Measurements from ENCODE around the gene AGMAT.

The AGMAT gene

DNA sequence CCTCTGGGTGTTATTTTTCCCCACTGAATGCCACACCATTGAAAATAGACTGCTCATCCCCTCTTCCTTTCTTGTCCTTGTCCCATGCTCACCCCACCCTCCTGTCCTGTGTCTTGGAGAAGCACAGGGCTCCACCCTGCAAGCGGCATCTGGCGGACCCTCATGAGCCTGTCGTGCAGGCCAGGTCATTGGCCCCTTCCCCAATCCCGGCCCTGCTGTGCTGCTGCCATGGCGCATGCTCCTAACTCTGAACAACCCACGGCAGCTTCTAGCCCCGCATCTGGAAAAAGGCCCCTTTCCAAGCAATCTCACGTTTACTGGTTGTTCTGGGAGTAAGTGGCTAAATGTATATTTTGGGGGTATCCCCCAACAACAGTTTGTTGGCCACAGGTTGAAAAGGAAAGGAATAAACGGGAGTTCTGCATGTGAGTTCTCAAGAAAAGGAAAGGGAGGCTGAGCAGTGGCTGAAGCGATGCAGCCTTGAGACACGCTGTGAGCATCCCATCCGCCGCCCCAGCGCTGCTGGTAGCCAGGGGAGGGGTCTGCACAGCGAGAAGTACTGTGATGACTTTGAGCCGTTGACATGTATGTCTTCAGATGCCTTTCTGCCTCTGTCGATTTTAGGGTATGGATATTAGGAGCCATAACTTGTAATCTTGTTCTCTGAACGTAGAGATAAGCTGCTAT lies 16.3 kb downstream of the AGMAT start:
- no peak for DNase-seq (ENCODE audit: low spot score)
- FAIRE-seq = no peak

DNA sequence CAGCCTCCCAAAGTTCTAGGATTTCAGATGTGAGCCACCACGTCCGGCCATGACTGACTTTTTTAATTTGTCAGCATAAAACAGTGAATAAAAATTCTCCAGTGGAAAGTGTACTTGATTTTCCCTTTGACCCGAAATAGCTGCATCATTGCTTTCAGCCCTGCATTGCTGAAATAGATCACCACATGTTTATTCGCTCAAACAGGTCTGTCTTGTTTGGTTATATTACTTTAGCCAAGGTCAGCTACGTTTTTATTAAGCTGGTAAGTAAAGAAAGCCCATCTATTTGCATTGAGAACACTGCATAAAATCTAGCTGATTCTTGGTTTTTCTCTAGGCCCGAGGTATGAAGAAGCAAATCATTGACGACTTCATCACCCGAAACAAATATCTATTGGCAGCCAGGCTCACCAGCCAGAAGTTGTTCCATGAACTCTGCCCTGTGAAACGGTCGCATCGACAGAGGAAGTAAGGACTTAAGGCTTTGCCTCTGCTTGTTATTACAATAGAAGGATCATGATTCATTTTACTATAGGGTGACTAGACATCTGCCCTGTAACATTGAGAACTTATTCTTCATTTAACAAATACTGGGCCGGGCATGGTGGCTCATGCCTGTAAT lies 25.6 kb downstream of the AGMAT start:
- DNase-seq (ENCODE audit: low spot score) (no peak), FAIRE-seq (no peak)

DNA sequence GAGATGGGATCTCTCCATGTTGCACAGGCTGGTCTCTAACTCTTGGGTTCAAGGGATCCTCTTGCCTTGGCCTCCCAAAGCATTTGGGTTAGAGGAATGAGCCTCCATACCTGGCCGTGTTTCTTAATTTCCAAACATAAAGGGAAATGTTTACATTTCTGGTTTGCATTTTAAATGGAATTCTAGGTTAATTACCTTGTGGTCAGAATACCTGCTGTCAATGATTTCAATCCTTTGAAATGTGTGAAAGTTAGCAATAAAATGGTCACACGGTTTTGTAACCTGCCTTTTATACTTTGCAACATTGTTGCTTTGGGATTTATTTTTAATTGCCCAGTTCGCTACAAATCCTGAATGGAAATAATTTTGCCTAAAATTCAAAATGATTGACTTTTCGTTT lies 26.3 kb downstream of the AGMAT start:
- DNase-seq (ENCODE audit: low spot score) (no peak), FAIRE-seq (no peak)

DNA sequence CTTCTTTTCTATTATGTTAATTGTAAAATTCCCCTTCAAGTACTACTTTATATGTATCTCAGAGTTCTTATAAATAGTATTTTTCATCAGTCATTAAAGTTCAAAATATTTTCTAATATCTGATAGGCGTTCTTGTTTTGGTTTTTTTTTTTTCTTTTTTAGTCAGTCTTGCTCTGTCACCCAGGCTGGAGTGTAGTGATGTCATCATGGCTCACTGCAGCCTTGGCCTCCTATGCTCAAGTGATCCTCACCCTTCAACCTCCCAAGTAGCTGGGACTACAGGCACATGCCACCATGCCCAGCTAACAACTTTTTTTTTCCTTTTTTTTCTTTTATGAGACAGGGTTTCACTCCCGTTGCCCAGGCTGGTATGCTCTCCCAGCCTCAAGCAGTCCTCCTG lies 27.3 kb downstream of the AGMAT start:
- FAIRE-seq = no peak
- DNase-seq (ENCODE audit: low spot score) = no peak

DNA sequence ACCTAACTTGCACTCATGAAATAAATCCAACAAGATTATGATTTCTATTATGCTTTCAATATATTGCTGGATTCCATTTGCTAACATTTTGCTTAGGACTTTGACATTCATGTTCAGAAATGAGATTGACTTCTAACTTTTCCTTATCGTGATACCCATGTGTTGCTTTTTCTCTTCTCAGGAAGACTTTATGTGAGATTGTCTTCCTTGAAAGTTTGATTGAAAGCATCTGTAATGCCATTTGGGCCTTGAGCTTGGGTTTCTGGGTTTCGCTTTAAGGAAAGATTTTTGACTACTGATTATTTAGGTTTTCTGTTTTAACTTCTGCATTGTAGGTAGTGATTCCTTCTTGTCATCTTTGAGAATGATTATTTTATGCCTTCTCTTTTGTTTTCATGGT lies 27.8 kb downstream of the AGMAT start:
- FAIRE-seq (no peak), DNase-seq (ENCODE audit: low spot score) (no peak)

DNA sequence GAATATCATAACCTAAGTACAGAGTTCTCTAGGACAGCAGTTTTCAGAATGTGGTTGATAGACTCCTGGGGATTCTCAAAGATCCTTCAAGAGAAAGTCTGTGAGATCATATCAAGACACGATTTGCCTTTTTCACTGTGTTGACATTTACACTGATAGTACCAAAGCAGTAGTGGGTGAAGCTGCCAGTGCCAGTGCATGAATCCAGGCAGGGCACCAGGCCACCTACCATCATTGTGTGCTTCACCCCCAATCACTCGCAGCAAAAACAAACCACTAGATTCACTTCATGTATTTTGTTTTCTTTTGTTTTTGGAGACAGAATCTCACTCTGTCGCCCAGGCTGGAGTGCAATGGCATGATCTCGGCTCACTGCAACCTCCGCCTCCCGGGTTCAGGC lies 34.3 kb downstream of the AGMAT start:
- DNase-seq (ENCODE audit: low spot score) = no peak
- FAIRE-seq = no peak

DNA sequence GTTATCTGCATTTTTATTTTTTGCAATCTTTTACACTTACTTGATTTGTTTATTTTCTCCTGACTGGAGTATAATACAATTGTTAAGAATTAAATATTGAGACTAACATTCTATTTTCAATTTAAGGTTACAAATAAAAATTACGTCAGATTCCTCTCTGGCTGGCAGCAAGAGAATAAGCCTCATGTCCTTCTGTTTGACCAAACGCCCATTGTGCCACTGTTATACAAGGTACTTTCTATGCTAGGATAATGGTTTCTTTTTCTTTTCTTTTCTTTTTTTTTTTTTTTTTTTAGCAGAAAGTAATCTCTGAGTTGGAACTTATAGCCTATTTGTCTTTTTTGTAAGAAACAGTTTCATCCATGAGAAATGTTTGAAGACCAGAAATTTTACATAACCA lies 38.2 kb downstream of the AGMAT start:
- DNase-seq (ENCODE audit: low spot score) (no peak), FAIRE-seq (no peak)

DNA sequence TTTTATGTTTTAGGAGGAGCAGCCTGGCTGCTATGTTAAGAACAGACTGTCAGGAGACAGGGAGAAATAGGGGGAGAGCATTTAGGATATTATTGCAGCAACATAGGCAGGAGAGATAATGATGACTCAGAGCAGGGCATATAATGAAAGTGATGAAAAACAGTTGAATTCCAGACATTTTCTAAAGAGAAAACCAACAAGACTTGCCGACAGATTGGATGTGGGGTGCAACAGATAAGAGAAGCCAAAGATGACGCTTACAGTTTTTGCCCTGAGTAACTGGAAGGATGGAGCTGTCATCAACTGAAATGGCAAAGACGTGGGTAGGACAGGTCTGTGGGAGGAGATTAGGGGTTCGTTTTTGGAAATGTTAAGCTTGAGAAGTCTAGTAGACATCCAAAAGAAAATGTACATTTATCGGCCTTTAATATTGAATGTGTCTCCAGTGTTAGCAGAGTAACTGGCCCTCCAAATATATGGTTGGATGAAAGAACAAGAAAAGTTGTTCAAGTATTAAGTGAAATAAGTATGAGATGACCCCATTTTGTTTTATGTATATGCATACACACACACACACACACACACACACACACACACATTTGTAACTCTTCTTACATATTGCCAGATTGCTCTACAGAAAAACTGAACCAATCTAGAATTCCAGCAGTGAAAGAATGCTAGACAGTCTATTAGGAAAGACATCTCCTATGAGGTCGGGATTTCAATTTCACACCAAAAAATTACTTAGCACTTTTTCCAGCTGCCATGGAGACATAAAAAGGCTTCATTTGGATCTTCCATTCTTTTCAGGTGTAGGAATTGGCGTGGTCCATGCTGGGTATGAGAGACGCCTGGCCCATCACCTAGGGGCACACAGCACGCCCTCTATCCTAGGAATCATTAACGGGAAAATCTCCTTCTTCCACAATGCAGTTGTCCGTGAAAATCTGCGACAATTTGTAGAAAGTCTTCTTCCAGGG lies 41.0 kb downstream of the AGMAT start:
- no peak for FAIRE-seq
- DNase-seq (ENCODE audit: low spot score) = no peak

DNA sequence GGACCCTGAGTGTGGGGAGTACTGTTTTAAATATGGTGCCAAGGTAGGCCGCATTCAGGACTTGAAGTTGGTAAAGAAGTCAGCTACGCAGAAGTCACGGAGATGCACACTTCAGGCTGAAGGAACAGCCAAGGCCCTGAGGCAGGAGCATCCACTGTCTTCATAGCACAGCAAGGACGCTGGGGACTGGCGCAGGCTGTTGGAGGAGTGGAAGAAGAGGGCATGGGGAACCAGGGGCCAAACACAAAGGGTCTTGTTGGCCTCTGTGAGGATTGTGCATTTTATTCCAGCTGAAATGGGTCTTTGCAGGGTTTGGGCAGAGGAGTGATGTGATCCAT lies 41.6 kb downstream of the AGMAT start:
- no peak for FAIRE-seq

DNA sequence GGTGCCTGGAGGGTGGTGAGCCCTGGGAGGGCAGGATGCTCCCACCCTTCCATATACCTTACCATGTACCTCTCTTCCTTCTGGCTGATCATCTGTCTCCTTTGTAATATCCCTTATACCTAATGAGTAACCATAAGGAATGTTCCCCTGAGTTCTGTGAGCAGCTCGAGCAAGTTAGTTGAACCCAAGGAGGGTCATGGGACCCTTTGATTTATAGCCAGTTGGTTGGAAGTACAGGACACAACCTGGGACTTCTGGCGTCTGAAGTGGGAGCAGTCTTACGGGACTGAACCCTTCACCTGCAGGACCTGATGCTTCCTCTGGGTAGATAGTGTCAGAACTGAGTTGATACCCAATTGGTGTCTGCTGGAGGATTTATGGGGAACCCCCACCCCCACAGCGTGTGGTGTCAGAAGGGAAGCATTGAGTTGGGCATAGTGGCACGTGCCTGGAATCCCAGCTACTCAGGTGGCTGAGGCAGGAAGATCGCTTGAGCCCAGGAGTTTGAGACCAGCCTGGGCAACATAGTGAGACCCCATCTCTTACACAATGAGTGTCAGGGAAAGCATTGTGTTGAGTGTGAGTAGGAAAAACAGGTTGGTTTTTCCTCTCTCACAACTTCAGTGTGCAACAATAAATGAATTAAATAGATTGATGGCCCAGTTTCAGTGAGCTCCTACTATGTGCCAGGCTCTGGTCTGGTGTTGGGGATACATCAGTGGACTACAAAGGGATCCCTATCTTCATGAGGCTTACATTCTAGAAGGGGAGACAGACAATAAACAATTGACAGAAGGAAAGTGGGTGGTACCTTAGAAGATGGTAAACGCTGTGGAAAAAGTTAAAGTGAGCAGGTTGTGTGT lies 42.2 kb downstream of the AGMAT start:
- FAIRE-seq = no peak

More for the DNA sequence above, 41.6 kb downstream of the AGMAT start:
- DNase-seq (ENCODE audit: low spot score) = no peak

DNA sequence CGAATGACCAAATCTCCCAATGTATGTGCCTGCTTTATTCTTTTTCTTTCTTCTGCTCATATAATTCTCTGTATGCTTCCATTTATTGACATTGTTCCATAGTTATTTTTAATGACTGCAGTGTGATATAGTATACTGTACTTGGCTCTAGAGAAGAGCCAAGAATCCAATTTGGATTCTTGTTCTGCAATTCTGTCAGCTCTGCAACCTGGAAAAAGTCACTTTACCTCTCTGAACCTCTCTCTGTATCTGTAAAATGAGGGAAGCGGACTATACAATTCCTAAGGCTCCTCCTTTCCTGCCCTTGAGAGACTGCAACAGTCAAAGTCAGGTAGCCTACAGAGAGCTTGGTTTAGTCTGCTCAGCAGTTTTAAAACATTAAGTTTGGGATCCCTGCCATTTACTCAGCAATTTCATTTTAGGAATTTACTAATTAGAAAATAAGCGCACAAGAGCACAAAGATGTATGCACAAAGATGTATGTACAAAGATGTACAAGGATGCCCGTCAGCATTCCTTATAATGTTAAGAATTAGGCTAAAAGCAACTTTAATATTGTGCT lies 43.5 kb downstream of the AGMAT start:
- FAIRE-seq = no peak

More for the DNA sequence above, 42.2 kb downstream of the AGMAT start:
- no peak for DNase-seq (ENCODE audit: low spot score)

DNA sequence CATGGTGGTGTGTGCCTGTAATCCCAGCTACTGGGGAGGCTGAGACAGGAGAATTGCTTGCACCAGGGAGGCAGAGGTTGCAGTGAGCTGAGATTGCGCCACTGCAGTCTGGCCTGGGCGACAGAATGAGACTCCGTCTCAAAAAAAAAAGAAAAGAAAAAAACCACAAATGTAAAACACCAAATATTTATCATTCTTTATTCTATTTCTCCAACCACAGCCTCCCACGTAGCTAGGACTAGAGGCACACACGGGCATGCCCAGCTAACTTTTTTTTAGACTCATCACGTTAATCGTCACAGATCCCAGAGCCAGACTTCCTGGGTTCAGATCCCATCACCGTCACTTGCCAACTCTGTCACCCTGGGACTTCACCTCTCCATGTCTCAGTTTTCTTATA lies 44.7 kb downstream of the AGMAT start:
- no peak for FAIRE-seq
- no peak for DNase-seq (ENCODE audit: low spot score)

More for the DNA sequence above, 43.5 kb downstream of the AGMAT start:
- no peak for DNase-seq (ENCODE audit: low spot score)

DNA sequence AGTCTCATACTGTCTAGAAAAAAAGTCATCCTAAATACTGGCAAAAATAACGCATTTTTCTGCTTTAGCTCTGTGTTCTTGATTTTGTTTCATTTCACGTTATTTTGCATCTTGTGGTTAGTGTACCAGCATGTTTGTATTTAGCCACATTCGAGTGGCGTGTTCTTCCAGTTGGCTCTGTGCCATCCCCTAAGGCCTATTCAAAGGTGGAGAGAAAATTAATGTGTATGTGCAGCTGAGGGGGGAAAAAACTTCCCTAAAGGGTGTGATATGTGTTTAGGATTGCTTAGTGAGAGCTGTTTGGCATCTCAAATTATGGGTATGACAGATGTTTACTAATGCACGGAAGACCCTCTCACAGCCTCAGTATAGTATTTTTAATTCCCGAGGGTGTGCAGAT lies 46.1 kb downstream of the AGMAT start:
- no peak for FAIRE-seq
- no peak for DNase-seq (ENCODE audit: low spot score)

DNA sequence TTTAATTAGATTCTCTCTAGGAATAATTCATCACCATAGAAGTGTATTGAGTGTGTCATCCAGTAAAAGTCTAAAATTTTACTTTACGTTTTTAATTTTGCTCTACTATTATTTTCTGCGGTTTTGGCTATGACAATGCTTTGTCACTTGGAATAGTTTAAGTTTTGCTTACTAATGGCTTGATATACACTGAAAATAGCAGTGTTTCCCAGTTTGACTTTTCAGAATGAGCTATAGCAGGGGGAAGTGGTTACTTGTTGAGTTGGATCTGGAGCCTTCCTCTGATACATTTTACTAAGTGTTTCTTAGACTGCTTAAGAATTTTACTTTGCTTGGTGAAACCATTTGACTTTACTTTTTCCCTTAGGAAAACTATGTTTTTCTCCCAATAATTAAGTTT lies 53.2 kb downstream of the AGMAT start:
- DNase-seq (ENCODE audit: low spot score) (no peak), FAIRE-seq (no peak)

DNA sequence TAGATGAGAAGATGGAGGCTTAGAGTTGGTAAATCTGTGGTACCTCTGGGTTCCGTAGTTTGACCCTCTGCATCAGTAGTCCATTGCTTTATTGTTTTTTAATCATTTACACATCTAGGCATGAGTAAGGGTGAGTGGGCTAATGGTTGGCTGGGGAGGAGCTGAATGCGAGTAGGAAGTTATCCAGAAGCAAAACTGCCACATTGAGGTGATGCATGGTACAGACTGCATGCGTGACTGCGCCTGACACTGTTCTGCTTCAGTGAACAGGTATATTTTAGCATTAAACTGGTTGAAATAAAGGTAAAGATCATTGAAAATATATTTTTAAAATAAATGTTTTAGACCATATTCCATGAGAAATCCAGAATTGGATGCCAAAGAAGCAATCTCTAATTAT lies 53.8 kb downstream of the AGMAT start:
- peak; percentile 79 for DNase-seq (ENCODE audit: low spot score)
- FAIRE-seq = peak; percentile 95

DNA sequence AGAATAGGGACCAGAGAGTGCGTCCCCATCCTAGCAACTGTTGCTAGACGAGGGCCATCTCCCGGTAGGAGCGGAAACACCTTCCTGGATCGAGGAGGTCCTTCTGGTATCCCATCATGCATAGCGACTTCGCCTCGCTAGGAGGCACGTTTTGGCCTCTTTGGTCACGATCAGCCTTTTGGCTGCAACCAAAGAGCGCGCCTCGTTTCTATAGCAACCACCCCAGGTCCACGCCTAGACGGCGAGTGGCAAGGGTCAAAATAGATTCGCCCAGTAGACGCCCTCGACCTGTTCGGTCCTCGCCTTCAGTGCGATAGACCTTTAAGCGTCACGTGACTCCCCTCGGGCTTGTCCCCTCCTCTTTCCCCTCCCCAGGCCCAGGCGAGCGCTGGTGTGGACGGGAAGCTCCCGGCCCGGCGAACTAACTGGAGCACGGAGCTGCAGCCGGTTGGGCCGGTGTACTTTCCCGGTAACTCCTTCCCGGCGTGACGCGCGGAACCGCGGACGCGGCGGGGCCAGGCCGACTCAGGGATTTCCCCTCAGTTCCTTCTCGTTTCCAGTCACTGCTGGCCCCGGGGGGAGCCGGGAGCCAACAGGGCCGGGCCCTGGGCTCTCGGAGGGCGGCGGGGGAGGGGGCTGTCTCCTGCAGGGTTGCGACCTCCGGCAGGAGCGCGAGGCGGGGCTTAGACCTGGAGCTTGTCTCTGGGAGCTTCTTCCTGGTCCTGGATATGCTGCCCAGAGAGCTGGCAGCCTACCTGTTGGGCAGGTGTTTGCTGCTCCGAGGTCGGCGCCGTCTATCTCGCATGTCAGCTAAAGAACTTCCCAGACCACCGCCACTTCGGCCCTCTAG lies 58.1 kb downstream of the AGMAT start, which contains the start of gene DNAJC16:
Gene DNAJC16 (plus strand): TSS at position 359 of the 850 bp plus-strand sequence. CDS start 2,258 bp downstream, outside the sequence.
- peak; percentile 95 for FAIRE-seq

DNA sequence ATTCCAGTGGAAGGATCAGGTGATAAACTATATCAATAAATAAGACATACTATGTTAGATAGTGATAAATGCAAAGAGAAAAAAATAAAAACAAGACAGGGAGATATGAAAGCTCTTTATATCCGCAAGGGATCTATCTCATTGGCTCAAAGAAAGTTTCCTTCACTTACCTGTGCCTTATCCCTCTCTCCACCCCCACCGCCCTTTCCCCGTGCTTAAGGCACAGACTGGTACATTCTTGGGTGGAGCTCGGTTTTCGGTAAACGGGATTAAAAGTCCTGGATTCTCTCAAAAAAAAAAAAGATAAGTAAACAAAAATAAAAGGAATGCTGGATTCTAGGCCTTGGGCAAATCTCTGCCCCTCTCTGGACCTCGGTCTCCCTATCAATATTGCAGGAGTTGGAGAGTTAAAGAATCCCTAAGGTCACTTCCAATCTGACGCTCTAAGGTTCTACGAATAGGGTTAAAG lies 58.8 kb downstream of the AGMAT start:
- no peak for FAIRE-seq

More for the DNA sequence above, 58.1 kb downstream of the AGMAT start, which contains the start of gene DNAJC16:
- peak; percentile 100 for DNase-seq (ENCODE audit: low spot score)

DNA sequence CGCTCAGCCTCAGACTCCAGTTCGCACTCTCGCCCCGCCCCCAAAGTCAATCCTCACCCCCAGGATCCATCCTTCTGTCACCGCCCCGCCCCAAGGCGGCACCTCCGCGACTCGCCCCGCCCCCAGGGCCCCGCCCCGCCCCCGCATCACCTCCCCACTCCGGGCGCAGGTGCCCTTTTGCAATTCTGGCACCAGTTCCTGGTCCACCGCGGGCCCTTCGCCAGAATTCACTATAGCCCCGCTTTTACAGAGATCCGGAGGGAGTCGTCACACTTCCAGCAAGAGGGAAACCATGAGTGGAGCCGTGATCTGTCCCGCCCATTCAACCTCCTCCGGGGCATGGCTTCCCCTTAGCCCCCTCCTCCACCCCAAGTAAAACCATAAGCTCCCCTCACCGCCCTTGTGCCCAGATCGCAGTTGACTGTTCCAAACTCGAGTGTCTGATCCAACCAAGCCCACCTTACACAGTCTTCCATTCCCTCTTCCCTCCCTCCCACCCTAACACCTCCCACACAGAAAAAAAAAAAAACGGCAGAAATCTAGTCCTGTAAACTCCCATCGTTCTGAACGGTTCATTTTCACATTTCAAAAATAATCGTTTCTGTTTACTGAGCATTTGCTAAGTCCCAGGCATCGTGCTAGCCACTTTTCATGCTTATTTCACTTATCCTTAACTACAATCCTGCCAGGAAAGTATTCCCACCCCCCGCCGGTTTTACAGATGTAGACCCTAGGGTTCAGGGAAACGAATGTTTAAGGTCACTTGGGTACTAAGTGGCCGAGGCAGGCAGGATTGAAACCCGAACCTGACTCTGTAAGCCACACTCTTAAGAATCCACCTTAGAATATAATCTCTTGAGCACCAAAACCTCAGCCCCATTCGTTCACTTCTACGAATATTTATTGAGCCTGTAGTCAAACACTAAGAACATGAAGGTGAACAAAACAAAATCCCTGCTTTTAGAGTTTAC lies 59.5 kb downstream of the AGMAT start:
- DNase-seq (ENCODE audit: low spot score) (no peak), FAIRE-seq (no peak)

More for the DNA sequence above, 58.8 kb downstream of the AGMAT start:
- DNase-seq (ENCODE audit: low spot score) = no peak

Data from RCC 7860 (cell line).